Fibroblast of pulmonary artery (primary cell): ENCODE results near the gene CTU2.

Experiments used
- DNase-seq: peaks from one replicate; pipeline ENCODE4 v3.0.0-alpha.2; 2010; ENCODE audit warnings: low read depth
- H3K4me3 ChIP-seq: replicated peaks from 2 replicates; pipeline ENCODE4 v1.5.1; 2011; ENCODE audit warnings: low read depth, mild to moderate bottlenecking, control low read depth, low read length, moderate library complexity
- CTCF ChIP-seq: IDR thresholded peaks from 2 replicates; pipeline ENCODE4 v1.5.1; 2011; ENCODE audit warnings: mild to moderate bottlenecking, control low read depth, low read length, inconsistent platforms; ENCODE audit errors: missing control alignments

CTU2 gene

GRCh38 chr16:88687254-88687576 is 19.1 kb upstream of the CTU2 start:
- TF ChIP-seq CTCF = no peak
- no peak overlapping the region for H3K4me3 ChIP-seq
- DNase-seq = no peak

GRCh38 chr16:88687676-88688012 is 18.7 kb upstream of the CTU2 start:
- DNase-seq = no peak
- no peak for TF ChIP-seq CTCF
- no peak overlapping the region for H3K4me3 ChIP-seq

- TF ChIP-seq CTCF = no peak
- DNase-seq = no peak
- H3K4me3 ChIP-seq = no peak overlapping the region
Measured at GRCh38 chr16:88688013-88688778, 18.1 kb upstream of the CTU2 start.

- no peak for TF ChIP-seq CTCF
- no peak for DNase-seq
- H3K4me3 ChIP-seq = no peak overlapping the region
Measured at GRCh38 chr16:88690341-88691128, 15.8 kb upstream of the CTU2 start.

- no peak for TF ChIP-seq CTCF
- DNase-seq = no peak
- no peak overlapping the region for H3K4me3 ChIP-seq
Measured at GRCh38 chr16:88691129-88691813, 15.0 kb upstream of the CTU2 start.

GRCh38 chr16:88691924-88692560 is 14.3 kb upstream of the CTU2 start:
- no peak overlapping the region for H3K4me3 ChIP-seq
- TF ChIP-seq CTCF = no peak
- DNase-seq = no peak
